Eye (tissue), 1 donor: ENCODE data around the gene CDKAL1.

Experiments
- DNase-seq: peaks from one replicate; pipeline ENCODE4 v3.0.0-alpha.2; 2015

The CDKAL1 gene

DNA sequence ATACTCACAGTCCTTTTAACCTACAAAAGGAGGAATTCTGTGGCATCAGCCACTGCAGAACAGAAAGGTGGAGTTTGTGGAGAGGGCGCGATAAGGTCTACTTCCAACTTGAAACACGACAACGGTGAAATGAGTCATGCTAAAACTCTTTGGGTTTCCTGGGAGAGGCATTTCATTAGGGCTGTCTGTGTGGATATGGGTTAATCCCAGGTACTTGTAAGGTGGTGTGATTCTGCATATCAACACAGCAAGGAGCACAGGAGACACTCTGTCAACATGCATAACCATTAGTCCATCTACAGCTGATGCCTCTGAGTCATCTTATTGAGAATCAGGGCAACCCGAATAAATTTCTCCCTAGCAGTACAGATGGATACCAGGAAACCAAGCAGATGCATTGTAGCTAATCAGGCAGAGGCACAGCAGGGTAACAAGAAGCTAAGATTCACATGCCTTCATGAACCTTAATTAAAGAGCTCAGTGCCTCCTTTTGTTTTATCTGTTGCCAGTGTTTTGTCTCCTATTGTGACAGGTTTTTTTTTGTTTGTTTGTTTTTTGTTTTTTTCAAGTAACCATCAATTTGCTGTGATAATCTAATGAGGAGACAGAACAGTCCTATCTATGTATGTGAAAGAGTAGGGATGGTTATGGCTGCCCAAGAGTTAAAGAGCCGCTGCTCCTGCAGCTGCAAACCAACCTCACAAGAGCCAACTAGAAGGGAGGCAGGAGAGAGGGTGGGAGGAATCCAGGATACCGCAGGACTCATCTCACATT lies 743.5 kb downstream of the CDKAL1 start:
- DNase-seq, result peak; percentile 80

- DNase-seq, result no peak
These were observed 744.1 kb downstream of the CDKAL1 start for GRCh38 chr6:21278375-21278745.

GRCh38 chr6:21279619-21280018 lies 745.4 kb downstream of the CDKAL1 start:
- DNase-seq, result peak; percentile 76

DNA sequence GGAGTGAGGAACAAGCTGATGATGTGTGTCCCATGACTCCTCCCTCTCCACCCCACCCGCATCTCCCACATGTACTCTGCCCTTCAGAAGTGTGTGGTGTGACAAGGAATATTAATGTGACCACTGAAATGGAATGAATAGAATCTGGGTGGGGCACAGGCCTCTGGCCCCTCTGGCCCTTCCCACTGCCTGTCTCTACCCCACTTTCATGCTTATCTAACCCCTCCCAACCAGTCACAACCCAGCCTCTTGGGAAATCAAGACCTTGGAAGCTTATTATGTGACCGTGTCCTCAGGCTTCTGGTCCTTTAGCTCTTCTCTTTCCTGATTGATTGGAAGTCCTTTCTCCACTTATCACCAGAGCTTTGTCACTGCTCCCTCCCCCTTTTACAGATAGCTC lies 747.1 kb downstream of the CDKAL1 start:
- peak; percentile 51 for DNase-seq
